A549 (cell line): ENCODE data around the gene MOB1B.

Source experiments
- EP300 ChIP-seq, 2 experiments: fragments of >200 bp; sonication (Bioruptor Twin); formaldehyde crosslinking; IDR thresholded peaks; 2 replicates in 1 of 2; 3 replicates in 1 of 2; pipeline ENCODE4 v1.6.1; 2016 to 2017
- JUNB ChIP-seq: fragments of >200 bp; sonication (Bioruptor Twin); formaldehyde crosslinking; IDR thresholded peaks from 2 replicates; pipeline ENCODE4 v1.6.1; 2016
- POLR2A ChIP-seq: IDR thresholded peaks from 2 replicates; pipeline ENCODE4 v1.6.1; 2012; ENCODE audit warnings: mild to moderate bottlenecking, low read length
- TF ChIP-seq, protein P1 (sequence below): fragments of >200 bp; sonication (Bioruptor Twin); formaldehyde crosslinking; IDR thresholded peaks from 3 replicates; pipeline ENCODE4 v1.5.1; 2016

DNA sequence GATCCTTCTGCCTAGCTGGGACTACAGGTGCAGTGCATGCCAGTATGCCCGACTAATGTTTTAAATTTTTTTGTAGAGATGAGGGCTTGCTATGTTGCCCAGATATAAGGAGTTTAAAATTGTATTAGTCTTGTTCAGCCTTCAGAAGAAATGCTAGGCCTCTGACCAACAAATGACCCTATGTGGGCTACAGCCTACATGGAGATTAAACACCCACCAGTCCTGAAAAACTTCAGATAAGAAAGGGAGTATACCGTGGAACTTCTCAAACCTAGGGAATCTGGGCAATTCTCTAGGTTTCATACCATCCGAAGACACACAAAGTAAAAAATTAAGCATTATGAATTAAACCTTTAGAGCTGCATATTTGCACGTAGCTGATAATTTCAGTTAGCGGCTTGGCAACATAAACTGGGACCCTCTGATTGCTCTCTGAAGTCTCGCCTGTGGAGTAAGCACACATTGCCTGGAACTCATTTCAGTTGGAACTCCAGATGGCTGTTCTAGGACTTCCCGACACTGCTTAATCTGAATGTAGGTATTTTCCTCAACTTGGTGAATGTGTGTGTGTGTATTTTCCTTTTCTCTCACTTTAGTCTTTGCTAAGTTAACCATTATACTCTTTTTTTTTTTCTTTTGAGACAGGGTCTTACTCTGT lies 33.0 kb downstream of the MOB1B start:
- TF ChIP-seq JUNB (no peak), POLR2A (no peak), EP300 (IDR thresholded peaks at IDR 0.05) (no peak)
- TF ChIP-seq, protein P1, sequence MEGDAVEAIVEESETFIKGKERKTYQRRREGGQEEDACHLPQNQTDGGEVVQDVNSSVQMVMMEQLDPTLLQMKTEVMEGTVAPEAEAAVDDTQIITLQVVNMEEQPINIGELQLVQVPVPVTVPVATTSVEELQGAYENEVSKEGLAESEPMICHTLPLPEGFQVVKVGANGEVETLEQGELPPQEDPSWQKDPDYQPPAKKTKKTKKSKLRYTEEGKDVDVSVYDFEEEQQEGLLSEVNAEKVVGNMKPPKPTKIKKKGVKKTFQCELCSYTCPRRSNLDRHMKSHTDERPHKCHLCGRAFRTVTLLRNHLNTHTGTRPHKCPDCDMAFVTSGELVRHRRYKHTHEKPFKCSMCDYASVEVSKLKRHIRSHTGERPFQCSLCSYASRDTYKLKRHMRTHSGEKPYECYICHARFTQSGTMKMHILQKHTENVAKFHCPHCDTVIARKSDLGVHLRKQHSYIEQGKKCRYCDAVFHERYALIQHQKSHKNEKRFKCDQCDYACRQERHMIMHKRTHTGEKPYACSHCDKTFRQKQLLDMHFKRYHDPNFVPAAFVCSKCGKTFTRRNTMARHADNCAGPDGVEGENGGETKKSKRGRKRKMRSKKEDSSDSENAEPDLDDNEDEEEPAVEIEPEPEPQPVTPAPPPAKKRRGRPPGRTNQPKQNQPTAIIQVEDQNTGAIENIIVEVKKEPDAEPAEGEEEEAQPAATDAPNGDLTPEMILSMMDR, result no peak
